GM23338 (cell line): ENCODE measurements around the gene SPATA31E1.

Source experiments
- CREB1 ChIP-seq: fragments of 250-450 bp; sonication (Bioruptor Pico); IDR thresholded peaks from 2 replicates; pipeline ENCODE4 v1.5.0; 2020; ENCODE audit warnings: low read depth, mild to moderate bottlenecking, moderate library complexity
- EZH2 ChIP-seq: fragments of 200-600 bp; sonication (generic); IDR thresholded peaks from one replicate; pipeline ENCODE4 v1.8.0; 2017; ENCODE audit warnings: antibody characterized with exemption, mild to moderate bottlenecking, low read depth; ENCODE audit not compliant: unreplicated experiment
- EZH2phosphoT487 ChIP-seq: fragments of 200-600 bp; sonication (generic); IDR thresholded peaks from one replicate; pipeline ENCODE4 v1.8.1; 2018; ENCODE audit warnings: antibody characterized with exemption; ENCODE audit not compliant: unreplicated experiment
- JUNB ChIP-seq: IDR thresholded peaks from one replicate; pipeline ENCODE4 v1.6.1; 2016; ENCODE audit warnings: antibody characterized with exemption; ENCODE audit not compliant: unreplicated experiment
- POLR2AphosphoS5 ChIP-seq: IDR thresholded peaks from 2 replicates; pipeline ENCODE4 v1.6.1; 2016; ENCODE audit warnings: antibody characterized with exemption, low read depth
- STAT1 ChIP-seq: IDR thresholded peaks from one replicate; pipeline ENCODE4 v1.6.1; 2016; ENCODE audit warnings: antibody characterized with exemption; ENCODE audit not compliant: unreplicated experiment
- ZNF331 ChIP-seq: fragments of 250-450 bp; sonication (Bioruptor Pico); IDR thresholded peaks from 2 replicates; pipeline ENCODE4 v1.5.0; 2020; ENCODE audit warnings: low read depth, mild to moderate bottlenecking, moderate library complexity
- TF ChIP-seq, protein P1 (sequence below), 2 experiments: fragments of 200-600 bp in 1 of 2; sonication (generic) in 1 of 2; conservative IDR thresholded peaks; 2 replicates each; pipeline versions ENCODE4 v1.5.1 to v1.6.1; 2016 to 2017; ENCODE audit warnings: antibody characterized with exemption in 2 of 2, low read depth in 2 of 2, mild to moderate bottlenecking in 2 of 2, moderate library complexity in 1 of 2
- TF ChIP-seq, protein P2 (sequence below): IDR thresholded peaks from one replicate; pipeline ENCODE4 v1.6.1; 2018; ENCODE audit warnings: antibody characterized with exemption; ENCODE audit not compliant: unreplicated experiment
- TF ChIP-seq, protein P3 (sequence below): IDR thresholded peaks from 2 replicates; pipeline ENCODE4 v1.6.1; 2016; ENCODE audit warnings: antibody characterized with exemption

DNA sequence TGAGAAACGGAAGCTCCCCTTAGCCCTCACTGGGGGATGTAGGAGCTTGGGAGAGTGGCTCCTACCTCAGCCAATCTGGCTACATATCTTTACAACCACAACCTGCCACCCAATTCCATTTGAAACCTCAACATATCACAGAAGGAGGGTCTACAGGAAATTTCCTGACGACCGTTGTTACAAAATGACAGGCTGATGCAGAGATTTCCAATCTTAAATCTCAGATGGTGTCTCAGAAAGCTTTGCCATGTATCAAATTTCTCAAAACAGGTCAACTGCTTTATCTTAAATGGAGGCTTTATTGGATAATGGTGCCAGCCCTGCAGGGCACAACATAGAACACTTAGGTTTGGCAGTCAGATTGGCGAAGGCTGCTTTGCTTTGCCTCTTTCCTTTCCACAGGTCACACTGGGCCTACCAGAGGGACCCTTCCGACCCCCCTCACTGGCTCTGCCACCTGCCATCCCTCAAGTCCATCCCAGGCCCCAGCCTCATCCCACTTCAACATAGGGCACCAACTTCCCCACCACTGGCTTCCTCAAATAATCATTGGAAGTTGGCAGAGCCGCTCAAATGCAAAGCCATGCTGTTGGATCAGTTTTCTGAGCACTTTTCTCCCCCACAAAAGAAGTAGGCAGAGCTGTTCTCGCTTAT, 11.1 kb upstream of the SPATA31E1 start:
- TF ChIP-seq, protein P1, sequence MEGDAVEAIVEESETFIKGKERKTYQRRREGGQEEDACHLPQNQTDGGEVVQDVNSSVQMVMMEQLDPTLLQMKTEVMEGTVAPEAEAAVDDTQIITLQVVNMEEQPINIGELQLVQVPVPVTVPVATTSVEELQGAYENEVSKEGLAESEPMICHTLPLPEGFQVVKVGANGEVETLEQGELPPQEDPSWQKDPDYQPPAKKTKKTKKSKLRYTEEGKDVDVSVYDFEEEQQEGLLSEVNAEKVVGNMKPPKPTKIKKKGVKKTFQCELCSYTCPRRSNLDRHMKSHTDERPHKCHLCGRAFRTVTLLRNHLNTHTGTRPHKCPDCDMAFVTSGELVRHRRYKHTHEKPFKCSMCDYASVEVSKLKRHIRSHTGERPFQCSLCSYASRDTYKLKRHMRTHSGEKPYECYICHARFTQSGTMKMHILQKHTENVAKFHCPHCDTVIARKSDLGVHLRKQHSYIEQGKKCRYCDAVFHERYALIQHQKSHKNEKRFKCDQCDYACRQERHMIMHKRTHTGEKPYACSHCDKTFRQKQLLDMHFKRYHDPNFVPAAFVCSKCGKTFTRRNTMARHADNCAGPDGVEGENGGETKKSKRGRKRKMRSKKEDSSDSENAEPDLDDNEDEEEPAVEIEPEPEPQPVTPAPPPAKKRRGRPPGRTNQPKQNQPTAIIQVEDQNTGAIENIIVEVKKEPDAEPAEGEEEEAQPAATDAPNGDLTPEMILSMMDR (conservative IDR thresholded peaks at IDR 0.05; ENCODE audit: low read depth in 2 of 2), result no peak
- no peak for TF ChIP-seq POLR2AphosphoS5
- no peak for TF ChIP-seq EZH2
- TF ChIP-seq EZH2phosphoT487, result no peak
- TF ChIP-seq, protein P2, sequence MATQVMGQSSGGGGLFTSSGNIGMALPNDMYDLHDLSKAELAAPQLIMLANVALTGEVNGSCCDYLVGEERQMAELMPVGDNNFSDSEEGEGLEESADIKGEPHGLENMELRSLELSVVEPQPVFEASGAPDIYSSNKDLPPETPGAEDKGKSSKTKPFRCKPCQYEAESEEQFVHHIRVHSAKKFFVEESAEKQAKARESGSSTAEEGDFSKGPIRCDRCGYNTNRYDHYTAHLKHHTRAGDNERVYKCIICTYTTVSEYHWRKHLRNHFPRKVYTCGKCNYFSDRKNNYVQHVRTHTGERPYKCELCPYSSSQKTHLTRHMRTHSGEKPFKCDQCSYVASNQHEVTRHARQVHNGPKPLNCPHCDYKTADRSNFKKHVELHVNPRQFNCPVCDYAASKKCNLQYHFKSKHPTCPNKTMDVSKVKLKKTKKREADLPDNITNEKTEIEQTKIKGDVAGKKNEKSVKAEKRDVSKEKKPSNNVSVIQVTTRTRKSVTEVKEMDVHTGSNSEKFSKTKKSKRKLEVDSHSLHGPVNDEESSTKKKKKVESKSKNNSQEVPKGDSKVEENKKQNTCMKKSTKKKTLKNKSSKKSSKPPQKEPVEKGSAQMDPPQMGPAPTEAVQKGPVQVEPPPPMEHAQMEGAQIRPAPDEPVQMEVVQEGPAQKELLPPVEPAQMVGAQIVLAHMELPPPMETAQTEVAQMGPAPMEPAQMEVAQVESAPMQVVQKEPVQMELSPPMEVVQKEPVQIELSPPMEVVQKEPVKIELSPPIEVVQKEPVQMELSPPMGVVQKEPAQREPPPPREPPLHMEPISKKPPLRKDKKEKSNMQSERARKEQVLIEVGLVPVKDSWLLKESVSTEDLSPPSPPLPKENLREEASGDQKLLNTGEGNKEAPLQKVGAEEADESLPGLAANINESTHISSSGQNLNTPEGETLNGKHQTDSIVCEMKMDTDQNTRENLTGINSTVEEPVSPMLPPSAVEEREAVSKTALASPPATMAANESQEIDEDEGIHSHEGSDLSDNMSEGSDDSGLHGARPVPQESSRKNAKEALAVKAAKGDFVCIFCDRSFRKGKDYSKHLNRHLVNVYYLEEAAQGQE, result no peak
- TF ChIP-seq CREB1, result no peak
- no peak for TF ChIP-seq JUNB
- no peak for TF ChIP-seq ZNF331 (CRISPR knock-in tag)
- TF ChIP-seq STAT1, result no peak
- TF ChIP-seq, protein P3, sequence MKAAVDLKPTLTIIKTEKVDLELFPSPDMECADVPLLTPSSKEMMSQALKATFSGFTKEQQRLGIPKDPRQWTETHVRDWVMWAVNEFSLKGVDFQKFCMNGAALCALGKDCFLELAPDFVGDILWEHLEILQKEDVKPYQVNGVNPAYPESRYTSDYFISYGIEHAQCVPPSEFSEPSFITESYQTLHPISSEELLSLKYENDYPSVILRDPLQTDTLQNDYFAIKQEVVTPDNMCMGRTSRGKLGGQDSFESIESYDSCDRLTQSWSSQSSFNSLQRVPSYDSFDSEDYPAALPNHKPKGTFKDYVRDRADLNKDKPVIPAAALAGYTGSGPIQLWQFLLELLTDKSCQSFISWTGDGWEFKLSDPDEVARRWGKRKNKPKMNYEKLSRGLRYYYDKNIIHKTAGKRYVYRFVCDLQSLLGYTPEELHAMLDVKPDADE, result no peak
